Retina (tissue), 1 donor: Measurements from ENCODE around the gene ANKS1A.
"Not testable (repeated sequence)": the region's sequence is repeated elsewhere in the genome, so short reads cannot be mapped to it uniquely, and the experiment has no call there.

Source experiments
- DNase-seq: peaks from one replicate; pipeline ENCODE4 v3.0.0-alpha.2; 2016

The ANKS1A gene

DNA sequence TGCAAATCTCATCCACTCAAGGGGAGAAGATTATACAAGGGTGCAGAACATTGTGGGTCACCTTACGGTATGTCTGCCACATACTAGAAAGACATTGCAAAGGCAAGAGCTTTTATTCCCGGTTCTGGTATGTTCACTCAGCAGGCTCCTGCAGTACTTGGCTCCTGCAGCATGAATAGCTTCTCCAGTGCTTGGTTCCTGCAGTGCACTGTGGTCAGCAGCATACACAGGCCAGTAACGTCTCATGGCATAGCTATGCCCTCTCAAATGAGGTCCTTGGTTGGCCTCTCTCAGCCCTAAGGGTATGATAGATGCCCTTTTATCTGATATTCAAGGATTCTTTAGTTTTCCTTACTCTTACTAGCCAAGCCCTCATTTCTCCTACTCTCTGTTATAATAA, 239.4 kb downstream of the ANKS1A start:
- DNase-seq: no peak

DNA sequence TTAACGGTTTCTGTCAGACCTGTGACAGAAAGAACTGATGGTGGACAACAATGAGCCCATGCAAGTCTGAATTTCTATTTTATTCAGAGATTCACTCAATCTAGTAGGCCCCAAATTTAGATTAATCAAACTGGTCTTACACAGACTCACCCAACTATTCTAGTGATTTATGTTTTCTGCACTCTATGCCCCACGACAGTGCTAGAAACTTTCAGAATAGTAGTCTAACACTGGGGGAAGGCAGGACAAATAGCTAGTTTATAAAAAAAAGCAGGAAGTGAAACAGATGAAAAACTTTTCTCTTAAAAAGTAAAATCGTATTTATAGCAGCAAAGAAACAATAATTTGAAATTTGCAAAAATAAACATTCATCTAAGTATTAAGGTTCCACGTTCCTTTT, 247.1 kb downstream of the ANKS1A start:
- DNase-seq: no peak

DNA sequence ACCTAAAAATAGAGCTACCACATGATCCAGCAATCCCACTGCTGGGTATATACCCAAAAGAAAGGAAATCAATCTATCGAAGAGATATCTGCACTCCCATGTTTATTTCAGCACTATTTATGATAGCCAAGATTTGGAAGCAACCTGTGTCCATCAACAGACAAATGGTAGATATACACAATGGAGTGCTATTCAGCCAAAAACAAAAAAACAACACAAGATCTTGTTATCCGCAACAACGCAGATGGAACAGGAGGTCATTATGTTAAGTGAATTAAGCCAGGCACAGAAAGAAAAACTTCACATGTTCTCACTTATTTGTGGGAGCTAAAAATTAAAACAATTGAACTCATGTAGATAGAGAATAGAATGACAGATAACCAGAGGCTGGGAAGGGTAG, 249.1 kb downstream of the ANKS1A start:
- not testable (repeated sequence) for DNase-seq

GRCh38 chr6:35139470-35139869, 250.4 kb downstream of the ANKS1A start:
- DNase-seq: no peak

GRCh38 chr6:35139924-35140638, 251.0 kb downstream of the ANKS1A start:
- peak; percentile 82 for DNase-seq

DNA sequence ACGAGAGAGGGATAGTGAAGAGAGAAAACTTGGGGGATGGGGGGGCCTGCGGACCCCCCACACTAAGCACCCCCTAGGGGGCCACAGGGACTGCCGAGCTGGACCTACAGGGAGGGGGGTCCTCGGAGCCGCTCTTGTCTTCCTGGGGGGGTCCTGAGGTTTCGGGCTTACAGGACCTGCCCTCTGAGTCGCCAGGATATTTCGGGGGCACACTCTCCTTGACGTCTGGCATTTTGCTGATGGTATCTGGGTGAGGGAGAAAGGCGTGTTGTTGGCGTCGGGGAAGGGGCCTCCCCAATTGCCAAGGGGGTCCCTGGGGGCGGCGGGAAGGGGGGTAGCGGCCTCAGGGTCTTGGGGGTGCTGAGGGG, 251.6 kb downstream of the ANKS1A start:
- no peak for DNase-seq
